Superior temporal gyrus (tissue), 1 donor: ENCODE measurements around the gene TEC.
"Not testable (repeated sequence)": the region's sequence is repeated elsewhere in the genome, so short reads cannot be mapped to it uniquely, and the experiment has no call there.

Experiments used
- DNase-seq: peaks from one replicate; pipeline ENCODE4 v3.0.0-alpha.2; 2016; ENCODE audit errors: extremely low spot score

Gene TEC

GRCh38 chr4:48196758-48197504 lies 72.7 kb downstream of the TEC start:
- no peak for DNase-seq

DNA sequence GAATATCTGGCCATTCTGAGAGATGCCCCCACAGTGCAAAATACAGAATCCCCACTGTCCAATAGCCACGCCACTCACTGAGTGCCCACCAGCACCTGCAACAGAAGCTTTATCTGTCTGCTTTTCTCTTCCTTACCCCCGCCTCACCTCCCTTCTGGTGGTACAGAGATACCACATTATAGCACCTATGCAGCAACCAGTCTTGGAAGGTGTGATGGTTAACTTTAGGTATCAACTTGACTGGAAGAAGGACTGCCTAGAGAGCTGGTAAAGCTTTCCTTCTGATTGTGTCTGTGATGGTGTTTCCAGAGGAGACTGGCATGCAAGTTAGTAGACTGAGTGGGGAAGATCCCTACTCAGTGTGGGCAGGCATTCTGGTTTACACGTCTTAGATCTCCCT lies 73.8 kb downstream of the TEC start:
- no peak for DNase-seq

DNA sequence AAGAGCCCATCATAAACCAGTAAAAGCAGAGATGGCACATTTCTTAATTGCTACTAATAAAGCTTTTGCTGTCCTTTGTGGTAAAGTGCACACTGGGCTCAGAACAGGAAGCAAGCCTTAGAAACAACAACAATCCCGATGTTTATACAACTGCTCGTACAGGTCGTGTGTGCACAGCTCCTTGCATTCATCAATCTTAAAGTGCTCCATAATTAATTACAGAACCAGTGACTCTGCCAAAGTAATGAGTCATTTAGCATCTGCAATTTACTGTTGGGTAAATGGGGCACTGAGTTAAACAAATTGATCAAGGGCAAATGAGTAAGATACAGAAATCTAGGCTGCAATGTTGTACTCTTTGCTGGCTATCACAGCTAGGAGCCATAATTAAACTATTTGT lies 74.3 kb downstream of the TEC start:
- DNase-seq, result no peak

- DNase-seq, result no peak
These were observed 74.7 kb downstream of the TEC start for GRCh38 chr4:48194971-48195370.

DNA sequence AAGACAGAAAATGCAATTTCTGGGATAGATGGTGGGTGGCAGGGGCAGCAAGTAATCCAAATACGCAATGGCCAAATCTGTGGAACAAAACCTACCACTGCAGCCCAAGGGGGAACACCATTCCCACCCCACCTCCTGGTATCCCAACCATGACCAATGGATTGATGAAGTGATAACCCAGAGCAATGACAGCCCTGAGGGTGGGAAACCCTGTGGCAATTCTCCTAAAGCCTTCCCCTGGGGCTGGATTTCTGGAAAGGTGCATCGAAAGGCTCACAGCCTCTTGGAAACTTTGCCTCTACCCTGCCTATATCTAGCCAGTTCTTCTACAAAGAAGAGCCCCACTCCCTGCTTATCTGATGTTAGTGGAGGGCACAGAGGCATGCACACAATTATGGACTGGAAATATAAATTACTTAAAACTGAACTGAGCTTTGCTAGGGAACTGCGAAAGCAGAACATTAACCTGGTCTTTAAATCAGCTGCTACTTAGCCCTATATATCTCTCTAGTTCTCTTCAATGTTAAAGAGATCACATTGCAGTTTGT lies 75.6 kb downstream of the TEC start:
- no peak for DNase-seq

DNA sequence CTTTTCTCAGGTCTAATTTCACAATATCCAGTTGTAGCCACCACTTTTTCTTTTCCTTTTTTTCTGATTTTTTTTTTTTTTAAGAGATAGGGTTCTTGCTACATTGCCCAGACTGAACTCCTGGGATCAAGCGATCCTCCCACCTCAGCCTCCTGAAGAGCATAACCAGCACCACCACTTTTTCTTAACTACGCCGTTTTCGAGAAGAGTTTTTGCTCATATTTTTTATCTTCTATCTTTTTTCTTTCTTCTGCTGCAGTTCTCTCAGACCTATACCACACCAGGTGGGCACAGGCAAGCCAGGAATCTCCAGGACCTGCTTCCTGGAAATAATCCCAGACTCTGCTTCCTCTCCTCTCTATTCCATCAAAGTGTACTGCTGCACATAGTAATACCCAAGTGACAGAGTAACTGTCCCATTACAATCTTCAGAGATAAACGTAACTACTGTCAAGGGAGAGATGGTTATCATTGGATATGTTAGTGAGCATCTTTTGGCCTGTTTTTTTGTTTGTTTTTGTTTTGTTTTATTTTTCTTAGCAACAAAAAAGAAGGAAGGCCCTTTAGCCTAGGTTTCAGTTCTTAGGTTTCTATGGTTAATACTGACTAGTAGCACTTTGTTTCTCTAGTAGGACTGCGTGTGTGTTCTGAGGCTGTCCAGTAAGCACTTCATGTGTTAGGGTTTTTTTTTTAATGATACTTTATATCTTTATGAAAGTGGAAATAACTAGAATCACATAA lies 76.4 kb downstream of the TEC start:
- DNase-seq, result no peak

GRCh38 chr4:48191758-48192157 lies 77.9 kb downstream of the TEC start:
- no peak for DNase-seq

DNA sequence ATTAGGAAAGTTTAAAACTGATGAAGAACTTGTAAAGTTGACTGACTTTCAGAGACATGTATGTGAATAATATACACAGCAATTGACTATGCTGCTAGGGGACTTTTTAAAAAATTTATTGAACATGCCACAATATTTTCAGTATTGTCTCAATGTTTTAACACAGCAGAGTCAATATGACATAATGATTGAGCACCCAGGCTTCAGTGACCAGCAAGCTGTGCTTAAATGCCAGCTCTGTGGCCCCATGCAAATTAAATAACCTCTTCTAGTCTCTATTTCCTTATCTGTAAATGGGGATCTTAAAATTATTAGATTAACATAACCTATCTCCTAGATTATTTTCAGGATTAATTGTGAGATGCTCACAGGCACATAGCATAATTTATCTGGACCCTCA lies 78.8 kb downstream of the TEC start:
- DNase-seq, result no peak

- no peak for DNase-seq
These were observed 79.9 kb downstream of the TEC start for GRCh38 chr4:48189731-48190130.

- DNase-seq, result no peak
These were observed 81.2 kb downstream of the TEC start for GRCh38 chr4:48188390-48188789.

GRCh38 chr4:48187813-48188212 lies 81.8 kb downstream of the TEC start:
- no peak for DNase-seq

DNA sequence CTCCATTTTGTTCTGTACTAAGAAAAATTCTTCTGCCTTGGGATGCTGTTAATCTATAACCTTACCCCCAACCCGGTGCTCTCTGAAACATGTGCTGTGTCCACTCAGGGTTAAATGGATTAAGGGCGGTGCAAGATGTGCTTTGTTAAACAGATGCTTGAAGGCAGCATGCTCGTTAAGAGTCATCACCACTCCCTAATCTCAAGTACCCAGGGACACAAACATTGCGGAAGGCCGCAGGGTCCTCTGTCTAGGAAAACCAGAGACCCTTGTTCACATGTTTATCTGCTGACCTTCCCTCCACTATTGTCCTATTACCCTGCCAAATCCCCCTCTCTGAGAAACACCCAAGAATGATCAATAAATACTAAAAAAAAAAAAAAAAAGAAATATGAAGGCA lies 82.6 kb downstream of the TEC start:
- not testable (repeated sequence) for DNase-seq

DNA sequence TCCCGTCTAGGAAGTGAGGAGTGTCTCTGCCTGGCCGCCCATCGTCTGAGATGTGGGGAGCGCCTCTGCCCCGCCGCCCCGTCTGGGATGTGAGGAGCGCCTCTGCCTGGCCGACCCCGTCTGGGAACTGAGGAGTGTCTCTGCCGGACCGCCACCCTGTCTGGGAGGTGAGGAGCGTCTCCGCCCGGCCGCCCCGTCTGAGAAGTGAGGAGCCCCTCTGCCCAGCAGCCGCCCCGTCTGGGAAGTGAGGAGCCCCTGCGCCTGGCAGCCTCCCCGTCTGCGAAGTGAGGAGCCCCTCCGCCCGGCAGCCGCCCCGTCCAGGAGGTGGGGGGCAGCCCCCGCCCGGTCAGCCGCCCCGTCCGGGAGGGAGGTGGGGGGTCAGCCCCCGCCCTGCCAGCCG lies 83.2 kb downstream of the TEC start:
- not testable (repeated sequence) for DNase-seq

DNA sequence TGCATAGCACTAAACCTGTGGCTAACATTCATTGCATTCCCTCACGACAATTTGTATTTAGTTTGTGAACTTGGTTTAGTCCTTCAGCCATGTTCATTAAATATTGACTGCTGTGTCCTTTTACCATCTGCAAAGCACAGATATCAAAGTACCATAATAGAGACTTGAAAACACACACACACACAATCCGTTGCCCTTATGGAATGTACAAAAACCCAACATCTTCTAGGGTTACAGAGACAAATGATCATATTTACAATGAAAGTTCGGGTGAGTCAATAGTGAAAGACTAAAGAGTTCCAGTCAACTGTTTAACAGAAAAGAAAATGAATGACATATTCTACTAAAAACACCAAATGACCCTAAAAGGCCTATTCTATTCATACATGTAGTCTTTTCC lies 84.8 kb downstream of the TEC start:
- DNase-seq, result no peak

GRCh38 chr4:48180234-48180633 lies 89.4 kb downstream of the TEC start:
- DNase-seq, result no peak

DNA sequence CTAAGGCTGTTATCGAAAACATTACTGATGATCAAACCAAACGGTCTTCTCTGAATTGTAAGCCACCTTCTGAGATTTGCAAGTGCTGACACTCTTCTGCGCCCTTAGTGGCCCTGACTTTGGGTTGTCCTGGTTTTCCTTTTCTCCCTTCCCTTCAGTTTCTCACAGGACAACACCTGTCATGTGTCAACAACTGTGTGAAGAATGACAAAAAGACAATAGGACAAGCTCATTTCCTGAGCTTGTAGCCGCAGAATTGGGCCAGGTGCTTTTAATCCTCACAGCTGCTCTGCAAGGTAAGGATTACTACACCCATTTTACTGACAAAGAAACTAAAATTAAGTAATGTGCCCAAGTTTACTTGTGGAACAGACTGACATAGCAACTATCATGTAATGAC lies 90.7 kb downstream of the TEC start:
- DNase-seq, result no peak

- no peak for DNase-seq
These were observed 93.8 kb downstream of the TEC start for GRCh38 chr4:48175806-48176205.

DNA sequence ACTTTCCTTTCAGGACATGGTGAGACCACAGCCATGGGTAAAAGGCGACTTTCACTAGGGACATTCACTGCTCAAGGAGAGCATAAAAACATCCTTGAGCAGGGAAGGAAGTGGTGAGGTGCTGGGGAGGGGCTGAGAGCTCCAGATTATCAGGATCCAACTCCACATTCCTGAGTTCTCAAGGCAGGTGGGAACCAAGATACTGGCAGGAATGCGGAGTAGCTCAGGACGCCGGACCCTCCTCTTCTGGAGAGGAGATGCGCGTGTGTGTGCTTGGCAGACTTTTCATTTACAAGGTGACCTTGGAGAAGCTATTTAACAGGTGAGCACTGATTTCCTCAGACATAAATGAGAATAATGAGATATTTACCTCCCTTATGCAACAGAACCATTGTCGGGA lies 94.3 kb downstream of the TEC start:
- DNase-seq, result no peak

- DNase-seq, result no peak
These were observed 96.3 kb downstream of the TEC start for GRCh38 chr4:48173056-48173991.

DNA sequence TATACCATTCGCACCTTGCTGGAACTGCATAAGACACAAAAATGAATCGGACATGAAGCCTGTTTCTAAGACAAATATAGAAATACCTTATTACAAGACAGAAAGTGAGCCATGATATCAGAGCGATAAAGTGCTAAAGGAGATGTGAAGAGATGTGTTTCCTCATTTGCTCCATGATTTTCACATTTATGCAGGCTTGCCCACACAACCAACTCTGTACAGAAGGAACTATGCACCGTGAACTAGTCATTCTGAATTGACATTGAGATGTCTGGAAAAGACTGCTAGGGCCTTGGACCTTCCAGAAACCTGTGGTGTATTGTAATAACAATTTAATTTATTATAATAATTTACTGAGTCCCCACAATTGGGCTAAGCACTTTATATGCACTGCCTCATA lies 97.0 kb downstream of the TEC start:
- no peak for DNase-seq

DNA sequence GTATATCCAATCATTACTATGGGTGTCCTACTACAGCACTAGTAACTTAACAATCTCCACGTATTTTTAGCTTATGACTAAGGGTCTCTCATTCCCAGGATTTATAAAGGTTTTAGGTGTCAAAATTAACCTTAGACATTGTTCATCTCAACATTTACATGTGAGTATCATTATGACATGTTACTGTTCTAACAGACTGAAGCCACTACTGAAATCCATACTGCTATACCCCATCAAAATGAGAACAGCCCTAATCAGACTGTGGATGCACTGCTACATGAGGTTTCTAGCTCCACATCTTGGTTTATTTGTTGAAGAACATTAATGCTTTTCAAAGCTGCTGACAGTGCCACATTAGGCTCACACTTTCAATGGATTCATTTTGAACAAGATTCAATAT lies 100.0 kb downstream of the TEC start:
- no peak for DNase-seq
